Occipital lobe (tissue), 2 donors: ENCODE measurements around the gene NFATC2. TPM values are rescaled to one million over a fixed set of nuclear protein-coding genes. Genes with fewer than 3 reads are reported as not detected.
A peak's percentile ranks its signal among the peaks of the same experiment; 100 is the strongest.

Experiments
- DNase-seq: peaks from one replicate; lab custom pipeline; 2025; lab: John Stamatoyannopoulos, UW
- total RNA-seq: library from RNA; depleted of rRNA; stranded (reverse); fragments of >200 nt; gene quantifications from one replicate; pipeline ENCODE4 v1.2.3, GENCODE V29; 2014

NFATC2 gene
- total RNA-seq, result 0.47 TPM

DNA sequence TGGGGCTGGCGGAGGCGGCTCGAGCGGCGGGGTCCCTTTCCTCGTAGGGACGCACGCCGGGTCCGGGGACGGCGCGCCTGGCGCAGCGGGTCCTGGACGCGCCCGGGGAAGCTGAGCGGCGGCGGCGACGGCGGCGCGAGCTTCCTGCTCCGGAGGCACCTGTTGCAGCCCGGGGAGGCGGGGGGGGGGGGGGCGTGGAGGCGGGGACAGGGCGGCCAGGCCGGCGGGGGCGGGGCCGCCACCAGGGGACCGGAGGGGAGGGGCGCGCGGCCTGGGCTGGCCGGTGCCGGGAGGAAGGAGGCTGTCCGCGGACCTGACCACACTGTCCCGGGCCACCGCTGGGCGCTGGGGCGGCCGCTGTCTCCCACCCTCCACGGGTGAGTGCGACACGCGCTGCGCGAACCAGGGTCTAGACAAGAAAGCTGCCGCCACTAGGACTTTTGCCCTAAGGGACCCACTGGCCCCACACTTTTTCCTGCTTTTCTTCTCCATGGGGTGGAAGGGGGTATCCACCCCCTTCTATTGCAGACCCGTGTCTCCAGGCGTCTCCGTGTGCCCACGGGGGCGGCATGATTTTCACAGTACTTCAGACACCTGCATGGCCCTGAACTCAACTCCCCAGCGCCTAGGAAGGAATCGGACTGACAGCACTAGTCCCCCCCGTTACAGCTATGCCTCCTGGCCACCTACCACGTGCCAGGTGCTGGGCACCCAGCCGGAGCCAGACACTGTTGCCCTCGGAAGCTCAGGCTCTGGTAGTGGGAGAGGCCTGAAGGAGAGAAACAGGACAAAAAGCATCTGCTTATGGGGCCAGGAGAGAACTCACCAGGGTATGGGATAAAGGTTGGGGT is at the start of gene NFATC2:
NFATC2 (minus strand) TSS at position 149 of the 851 bp plus-strand sequence. CDS start 220 bp downstream, outside the sequence.
- no peak for DNase-seq

DNA sequence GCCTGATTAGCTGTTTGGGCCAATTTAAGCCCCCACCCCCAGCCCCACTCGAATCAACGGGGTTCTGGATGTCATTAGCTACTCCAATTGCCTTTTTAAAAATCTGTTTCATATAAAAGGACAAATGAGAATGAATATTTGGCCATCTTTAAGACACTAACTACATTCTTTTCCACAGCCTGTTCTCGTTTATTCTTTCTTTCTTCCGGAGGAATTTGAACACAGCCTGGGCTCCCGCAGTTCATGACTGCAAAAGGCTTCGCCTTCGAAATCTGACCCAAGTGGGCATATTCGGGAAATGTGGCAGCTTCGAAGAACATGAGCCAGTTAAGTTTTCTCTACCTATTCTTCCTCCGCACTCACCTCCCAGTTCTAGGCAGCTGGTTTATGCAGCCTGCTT is 49.4 kb upstream of the NFATC2 start:
- DNase-seq, result no peak

DNA sequence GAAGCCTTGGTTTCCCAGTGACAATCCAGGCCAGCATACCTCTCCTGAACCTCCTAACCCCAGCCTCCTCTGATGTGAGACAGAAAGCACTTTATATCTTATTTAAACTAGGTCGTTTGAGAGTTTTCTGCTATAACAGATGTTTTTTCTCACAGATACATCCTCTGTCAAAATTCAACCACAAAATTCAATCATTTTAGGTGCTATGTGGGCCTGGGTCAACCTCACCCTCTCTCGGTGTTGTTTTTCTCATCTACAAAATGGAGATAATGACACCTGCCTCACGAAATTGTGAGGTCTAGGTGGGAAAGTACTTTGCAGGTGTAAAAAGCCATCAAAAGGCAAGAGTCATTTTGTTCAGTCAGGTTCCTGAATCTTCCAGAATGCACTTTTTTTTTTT is 46.2 kb upstream of the NFATC2 start:
- DNase-seq, result no peak

DNA sequence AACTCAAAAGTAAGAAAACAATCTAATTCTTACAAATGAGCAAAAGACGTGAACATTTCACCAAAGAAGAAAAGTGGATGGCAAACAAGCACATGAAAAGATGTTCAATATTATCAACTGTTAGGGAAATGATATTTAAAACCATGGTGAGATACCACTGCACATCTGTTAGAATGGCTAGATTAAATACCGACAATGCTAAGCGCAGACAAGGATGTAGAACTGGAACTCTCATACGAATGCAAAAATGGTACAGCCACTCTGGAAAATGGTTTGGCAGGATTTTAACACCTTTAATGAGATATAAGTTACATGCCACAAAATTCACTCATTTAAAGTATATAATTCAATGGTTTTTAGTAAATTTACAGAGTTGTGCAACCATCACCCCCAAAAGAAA is 44.6 kb upstream of the NFATC2 start:
- DNase-seq, result no peak

DNA sequence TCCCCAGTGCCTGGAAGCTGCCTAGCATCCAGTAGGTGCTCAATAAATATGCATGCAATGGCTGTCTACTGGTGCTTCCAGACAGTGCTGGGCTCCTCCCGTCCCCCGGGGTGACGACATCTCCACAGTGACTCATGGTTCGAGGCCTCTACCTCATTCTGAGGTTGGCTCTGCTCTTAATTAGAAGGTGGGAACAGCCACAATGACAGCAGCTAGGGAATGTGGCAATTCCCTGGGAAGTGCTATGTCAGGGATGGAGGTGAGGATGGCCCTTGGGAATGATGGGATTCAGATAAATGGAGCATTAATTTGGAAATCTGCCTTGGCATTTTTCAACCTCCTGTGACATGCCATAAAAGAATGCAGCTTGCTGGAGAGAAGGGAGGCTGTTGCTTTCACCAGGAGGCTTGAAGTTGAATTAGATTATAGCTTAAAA is 43.5 kb upstream of the NFATC2 start:
- DNase-seq, result no peak

DNA sequence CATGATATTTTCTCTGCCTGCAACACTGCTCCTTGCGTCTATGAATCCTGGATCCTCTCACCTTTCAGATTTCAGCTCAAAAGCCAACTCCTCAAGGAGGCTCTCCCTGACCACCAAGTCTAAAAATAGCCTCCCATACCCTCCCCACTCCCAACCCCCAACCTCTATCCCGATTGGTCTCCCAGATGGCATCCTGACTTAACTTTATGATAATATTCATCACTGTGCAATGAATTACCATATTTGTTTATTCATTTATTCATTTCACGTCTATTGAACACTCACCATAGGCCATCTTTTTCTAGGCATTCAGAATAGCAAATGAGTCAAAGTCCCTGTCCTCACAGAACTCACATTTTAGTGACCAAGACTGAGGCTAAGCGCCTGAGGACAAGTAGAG is 42.6 kb upstream of the NFATC2 start:
- no peak for DNase-seq

DNA sequence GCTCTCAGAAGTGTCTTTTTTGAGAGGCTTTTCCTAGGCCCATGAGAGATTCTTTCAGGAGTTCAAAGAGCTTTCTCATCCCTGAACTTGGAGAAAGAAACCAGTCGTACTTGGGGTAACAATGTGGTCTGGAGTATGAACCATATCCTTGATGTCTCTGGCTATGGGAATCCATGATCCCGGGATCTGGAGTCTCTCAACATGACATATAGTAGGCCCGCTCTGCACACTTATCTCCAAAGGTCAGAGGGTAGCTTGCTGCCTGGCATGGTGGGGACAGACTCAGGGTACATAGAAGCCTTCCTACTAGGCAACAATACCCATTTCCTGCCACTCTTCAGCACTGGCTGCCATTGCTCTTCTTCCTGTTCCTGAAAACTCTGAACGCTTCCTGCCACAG is 42.2 kb upstream of the NFATC2 start:
- DNase-seq, result no peak

DNA sequence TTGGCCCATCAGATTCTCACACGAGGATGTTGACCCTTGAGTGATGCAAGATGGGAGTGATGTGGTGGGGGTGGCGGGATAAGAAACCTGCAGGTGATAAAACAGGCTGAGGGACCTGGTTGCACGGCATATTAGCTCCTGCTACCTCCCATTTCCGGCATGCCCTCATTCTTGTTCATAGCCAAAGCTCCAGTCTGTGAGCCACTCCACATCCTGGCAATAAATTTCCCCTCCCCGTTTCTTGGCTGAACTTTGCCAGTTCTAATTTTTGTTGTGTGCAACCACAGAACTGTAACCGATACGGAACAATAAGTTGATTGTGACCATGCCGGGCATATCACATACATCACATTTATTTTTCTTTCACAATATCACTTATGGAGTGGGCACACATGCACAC is 41.6 kb upstream of the NFATC2 start:
- no peak for DNase-seq

DNA sequence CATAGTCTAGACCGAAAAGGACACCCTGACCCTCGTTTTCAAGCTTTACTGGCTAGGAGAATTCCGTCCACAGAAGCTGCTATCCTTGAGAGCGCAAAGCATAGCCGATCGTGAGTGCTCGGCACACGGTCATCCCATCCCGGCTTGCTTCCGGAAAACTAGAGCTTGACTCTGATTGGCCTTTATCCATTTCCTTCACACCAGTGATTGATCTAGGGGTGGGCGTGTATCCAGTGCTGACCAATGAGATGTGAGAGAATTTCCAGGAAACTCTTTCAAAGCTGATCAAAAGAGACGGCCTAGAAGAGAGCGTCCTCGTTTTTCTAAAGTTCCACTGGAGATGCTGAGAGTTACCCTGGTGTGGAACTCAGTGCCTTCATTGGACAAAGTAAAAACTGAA is 41.0 kb upstream of the NFATC2 start:
- no peak for DNase-seq

DNA sequence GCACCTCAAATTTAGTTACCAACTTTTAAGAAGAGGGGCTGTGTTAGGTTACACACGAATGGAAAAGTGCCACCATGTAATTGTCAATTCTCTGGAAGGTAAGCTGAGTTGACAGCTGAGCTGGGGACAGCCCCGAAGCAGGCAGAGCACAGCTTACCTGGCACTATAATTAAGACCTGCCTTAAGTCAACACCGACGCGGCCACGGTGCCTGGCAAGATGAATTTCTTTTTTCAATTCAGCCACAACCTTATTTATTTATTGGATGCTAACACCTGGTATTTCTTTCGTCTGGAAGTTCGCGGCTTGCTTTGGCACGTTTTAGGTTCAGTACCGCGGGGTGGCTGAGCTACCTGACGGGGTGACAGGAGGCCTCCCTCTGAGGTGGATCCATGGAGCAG is 40.6 kb upstream of the NFATC2 start:
- DNase-seq, result no peak

DNA sequence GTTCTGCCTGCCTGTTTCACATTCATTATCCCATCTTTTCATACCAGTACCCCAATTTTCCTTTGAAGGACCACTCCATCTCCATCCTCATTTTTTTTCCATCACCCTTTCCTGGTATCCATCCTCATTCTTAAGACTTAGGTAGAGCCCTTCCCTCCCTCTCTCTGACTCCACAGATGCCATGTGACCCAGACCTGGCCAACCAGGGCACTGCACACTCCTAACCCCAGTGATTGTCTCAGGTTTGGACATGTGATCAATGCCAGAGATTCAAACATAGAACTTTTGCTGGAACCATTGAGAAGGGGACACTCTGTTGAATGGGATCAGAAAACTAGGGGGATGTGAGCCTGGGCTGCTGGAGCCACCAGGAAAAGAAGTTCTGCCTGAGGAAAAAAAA is 39.1 kb upstream of the NFATC2 start:
- no peak for DNase-seq

DNA sequence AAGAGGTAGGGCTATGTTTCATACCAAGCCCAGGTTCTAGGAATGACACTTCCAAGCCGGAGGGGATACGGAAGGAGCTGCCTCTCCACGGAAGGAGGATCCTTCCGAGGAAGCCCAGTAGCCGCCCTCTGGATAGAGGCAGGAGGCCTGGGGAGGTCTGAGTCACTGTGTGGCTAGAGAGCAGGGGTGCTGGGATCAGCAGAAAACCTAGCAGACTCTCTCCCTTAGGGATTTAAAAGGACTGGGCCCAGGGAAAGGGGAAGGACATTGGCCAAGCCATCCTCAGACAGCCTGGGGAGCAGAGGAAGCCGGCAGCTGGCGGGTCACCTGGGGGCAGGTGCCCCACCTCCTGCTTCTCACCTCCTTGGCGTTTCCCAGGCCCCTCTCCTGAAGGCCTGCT is 36.6 kb upstream of the NFATC2 start:
- no peak for DNase-seq

DNA sequence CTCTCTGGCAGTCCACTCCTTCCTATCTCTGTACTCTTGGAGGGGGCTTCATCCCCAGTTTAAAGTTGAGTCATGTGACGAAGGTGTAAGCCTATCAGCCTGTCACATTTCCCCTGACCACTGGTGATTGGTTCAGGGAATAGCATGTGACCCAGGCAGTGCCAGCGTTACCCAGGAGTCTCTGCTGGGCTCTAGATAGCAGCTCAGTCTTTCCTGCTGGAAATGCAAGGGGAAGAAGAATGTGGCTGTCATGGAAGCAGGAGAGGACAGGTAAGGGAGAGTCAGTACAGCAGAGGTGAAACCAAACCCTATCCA is 35.6 kb upstream of the NFATC2 start:
- DNase-seq, result no peak

DNA sequence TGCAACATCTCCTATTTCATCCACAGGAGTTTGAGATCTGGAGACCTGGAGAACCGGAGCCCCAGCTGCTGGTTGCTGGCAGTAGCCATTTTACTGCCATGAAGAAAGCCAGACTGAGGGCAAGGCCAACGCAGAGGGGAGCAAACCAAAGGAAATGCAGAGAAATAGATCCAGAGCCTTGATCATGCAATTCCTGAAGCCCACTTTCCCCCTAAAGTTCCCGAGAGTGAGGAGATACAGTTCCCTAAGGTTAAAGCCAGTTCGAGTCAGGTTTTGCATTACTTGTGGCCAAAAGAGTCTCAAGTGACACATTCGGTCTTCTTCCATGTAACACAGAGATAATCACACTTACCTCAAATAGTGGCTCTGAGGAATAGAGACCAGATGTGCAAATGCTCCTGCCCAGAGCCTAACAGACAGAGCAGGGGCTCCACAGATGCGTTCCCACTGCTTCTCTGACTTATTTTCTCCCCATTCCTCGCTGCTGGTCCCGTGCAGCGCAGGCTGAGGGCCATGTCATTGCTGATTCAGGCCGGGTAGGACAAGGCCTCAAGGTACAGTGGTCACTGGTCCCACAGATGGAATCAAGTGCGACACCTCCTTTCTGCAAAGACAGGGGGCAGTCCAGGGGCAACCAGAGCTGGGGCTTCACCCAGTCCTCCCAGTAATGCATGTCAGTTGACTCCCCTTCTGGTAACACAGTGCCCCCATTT is 35.1 kb upstream of the NFATC2 start:
- DNase-seq, result no peak

DNA sequence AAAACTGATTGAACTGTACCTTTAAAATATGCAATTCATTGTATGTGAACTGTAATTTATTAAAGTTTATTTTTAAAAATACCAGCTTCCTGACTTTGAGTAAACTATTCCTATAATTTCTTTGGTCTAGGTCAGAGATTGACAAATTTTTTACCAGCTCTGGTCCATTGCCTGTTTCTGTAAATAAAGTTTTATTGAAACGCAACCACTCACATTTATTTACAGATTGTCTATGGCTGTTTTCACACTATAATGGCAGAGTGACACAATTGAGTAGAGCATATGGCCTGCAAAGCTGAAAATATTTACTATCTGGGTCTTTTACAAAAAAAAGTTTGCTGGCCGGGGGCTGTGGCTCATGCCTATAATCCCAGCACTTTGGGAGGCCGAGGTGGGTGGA is 33.0 kb upstream of the NFATC2 start:
- DNase-seq, result no peak

DNA sequence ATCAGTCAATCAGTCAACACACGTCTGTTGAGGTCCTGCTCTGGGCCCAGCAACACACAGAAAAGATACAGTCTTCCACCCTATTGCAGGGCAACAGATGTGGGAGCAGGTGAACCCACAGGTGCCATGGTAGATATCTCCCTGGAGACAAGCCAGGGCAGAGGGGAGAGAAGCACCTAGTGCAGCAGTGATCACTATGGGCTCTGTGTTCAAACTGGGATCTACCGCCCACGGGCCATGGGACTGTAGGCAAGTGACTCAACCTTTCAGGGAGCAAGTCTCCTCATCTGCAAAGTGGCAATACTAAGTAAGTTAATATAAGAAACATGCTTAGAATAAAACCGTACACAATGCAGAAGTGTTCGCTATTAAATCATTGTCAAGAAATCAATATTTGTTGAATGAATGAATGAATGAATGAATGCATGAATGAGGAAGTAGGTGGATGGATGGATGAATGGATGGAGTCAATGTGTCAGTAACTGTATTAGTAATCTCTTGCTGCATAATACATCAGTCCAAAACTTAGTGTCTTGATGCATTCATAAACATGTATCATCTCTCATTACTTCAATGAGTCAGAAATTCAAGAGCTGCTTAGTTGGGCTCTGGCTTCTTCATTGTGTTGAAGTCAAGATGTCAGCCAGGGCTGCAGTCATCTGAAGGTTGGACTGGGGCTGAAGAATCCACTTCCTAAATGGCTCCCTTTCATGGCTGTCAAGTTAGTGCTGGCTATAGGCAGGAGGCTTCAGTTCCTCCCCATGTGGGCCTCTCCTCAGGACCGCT is 31.9 kb upstream of the NFATC2 start:
- DNase-seq, result no peak

DNA sequence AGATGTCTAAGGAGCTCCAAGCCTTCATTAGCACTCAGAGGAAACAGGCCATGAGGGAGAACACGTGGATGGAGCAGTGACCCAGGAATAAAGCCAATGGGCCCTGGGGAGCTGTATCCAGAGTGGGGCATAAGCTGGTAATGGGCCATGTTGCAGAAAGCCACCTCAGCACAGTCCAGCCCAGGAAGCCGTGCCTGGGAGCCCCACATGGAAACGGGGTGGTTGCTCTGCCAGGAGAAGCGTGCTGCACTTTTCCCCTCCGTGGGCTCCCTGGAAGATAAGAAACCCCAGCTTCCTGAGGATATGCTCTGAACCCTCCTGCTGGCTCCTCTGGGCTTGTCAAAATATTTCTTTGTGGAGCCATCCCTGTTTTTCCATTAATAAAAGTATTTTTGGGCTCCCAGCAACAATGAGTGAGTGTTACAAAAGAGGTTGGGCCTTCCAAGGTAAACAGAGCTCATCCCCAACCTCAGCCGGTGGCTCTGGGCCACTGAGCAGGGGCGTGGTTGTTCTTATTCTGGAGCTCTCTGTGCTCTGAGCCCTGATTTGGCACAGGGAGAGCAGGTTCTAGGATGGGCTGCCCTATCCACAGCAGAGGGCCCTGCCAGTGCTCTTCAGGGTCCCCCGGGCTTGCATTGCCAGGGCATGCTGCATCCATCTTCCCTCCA is 31.2 kb upstream of the NFATC2 start:
- no peak for DNase-seq

DNA sequence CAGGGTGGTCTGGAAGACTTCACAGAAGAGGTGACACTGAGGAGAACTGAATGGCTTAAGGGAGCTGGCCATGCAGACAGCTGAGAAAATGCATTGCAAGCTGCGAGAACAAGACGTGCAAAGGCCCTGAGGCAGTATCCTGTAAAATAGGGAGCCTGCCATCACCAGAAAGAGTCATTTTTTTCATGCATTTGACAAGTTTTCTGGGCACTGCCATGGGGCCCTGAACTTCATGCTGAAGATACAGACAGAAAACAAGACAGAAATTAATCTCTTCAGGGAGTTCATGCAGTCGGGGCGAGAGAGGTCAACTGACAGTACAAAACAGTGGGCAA is 28.9 kb upstream of the NFATC2 start:
- no peak for DNase-seq

DNA sequence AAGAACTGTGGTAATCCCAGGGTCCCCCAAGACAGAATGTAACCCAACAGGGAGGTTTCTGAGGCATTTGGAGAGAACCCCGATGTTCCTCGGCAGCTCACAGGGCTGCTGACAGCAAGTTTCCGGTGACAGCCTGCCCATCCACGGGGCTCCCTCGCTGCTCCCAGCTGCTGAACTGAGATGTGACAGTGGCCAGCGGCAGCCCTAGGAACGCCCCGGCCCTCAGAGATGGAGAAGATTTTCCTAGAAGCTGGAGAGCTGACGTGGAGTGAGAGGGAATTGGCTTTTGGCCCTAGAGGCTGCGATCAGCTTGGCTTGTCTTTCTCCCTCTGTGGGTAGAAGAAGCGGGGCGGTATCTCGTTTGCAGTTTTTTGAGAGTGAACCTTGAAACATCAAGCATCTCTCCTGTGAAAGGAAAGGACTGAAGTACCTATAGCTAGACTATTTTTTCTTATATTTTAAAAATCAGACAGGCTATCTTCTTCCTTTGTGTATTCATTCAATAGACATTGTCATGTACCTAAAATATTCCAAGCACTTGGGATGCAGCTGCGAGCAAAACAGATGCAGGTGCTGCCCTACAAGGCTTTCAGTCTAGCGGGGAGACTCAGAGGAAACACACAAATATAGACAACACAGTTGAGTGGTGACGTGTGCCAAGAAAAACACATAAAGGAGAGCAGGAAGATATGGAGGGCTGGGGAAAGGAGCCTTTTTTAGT is 28.4 kb upstream of the NFATC2 start:
- DNase-seq, result no peak

DNA sequence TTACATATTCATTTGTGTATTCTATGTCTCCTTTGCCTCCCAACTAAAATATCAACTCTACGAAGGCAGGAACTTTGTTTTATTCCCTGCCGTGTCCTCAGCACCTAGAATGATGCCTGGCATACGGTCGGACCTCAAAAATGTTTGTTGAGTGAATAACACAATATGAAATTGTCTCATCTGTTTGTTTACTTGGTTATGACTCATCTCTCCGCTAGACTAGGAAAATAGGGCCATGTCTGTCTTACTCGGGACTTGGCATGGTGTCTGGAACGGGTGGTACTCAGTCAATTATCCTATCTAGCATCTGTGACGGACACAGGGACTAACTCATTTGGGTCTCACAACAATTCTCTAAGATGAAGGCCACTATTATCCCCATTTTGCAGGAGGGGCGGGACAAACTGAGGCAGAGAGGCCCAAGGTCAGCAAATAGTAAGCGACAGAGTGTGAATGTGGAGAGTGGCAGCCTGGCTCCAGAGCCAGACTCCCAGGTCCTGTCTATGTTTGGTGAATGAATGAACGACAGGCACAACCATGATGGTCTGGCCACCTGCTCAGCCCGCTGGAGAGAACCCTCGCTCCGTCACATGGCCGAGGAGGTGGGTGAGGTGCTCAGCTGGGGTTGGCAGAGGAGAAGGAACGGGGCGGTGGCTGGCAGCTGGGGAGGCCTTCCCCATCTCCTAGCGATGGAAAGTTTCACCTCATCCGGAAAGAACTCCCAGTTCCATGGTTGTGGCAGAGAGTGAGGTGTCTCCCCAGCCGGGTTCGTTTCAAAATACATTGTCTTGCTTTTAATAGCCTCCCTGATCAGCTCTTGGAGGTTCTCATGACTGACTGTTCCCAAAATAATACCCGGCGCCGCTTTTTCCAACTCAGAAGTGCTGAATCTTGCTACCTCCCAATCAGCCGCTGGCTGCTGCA is 27.6 kb upstream of the NFATC2 start:
- DNase-seq, result peak; percentile 29
